Panc1 (cell line): ENCODE data around the gene MUC16. TPM values are rescaled to one million over a fixed set of nuclear protein-coding genes. Genes with fewer than 3 reads are reported as not detected.

ENCODE experiments used
- ATAC-seq: fragments of 200-7000 bp; cut with Tn5 transposase; 2 replicates; pipeline ENCODE4 v1.9.1; 2020; ENCODE audit warnings: mild to moderate bottlenecking, moderate library complexity
- BruUV-seq: library from RNA; stranded (reverse); fragments of 400-500 nt; replicated peaks from 2 replicates; lab custom pipeline; 2021; lab: Mats Ljungman, UMichigan
- CTCF ChIA-PET: fragments of 300-600 bp; sonication (Branson Sonifier 250); formaldehyde crosslinking; loops from one replicate; lab custom pipeline; 2022; ENCODE audit warnings: antibody characterized with exemption; lab: Charles Lee
- POLR2A ChIA-PET: fragments of 300-600 bp; sonication (Branson Sonifier 250); formaldehyde crosslinking; loops from one replicate; lab custom pipeline; 2022; ENCODE audit warnings: antibody characterized with exemption; lab: Charles Lee
- DNase-seq: peaks from one replicate; pipeline ENCODE4 v3.0.0-alpha.2; 2010; ENCODE audit warnings: low read depth, low spot score
- H3K27ac ChIP-seq: 2 replicates; pipeline ENCODE4 v1.5.1; 2011; ENCODE audit warnings: mild to moderate bottlenecking, low read length, inconsistent platforms
- H3K27me3 ChIP-seq: fragments of 200-500 bp; sonication (Bioruptor generic); 2 replicates; pipeline ENCODE4 v1.6.0; 2014; ENCODE audit warnings: low read length, inconsistent platforms; ENCODE audit not compliant: control insufficient read depth, insufficient read depth
- H3K36me3 ChIP-seq: fragments of 200-500 bp; sonication (Bioruptor generic); 2 replicates; pipeline ENCODE4 v1.5.1; 2014; ENCODE audit warnings: inconsistent platforms, mild to moderate bottlenecking, low read length, moderate library complexity; ENCODE audit not compliant: control insufficient read depth, insufficient read depth
- H3K4me1 ChIP-seq: 2 replicates; pipeline ENCODE4 v1.5.1; 2011; ENCODE audit warnings: inconsistent platforms, mild to moderate bottlenecking, low read length, moderate library complexity; ENCODE audit not compliant: control insufficient read depth, insufficient read depth
- H3K4me3 ChIP-seq, 2 experiments: 2 replicates each; pipeline ENCODE4 v1.5.1; 2011 to 2012; ENCODE audit warnings: low read depth in 2 of 2, low read length in 2 of 2, mild to moderate bottlenecking in 2 of 2, inconsistent platforms in 1 of 2, moderate library complexity in 1 of 2
- H3K9me3 ChIP-seq: fragments of 200-500 bp; sonication (Bioruptor generic); 2 replicates; pipeline ENCODE4 v1.5.1; 2014; ENCODE audit warnings: low read depth, mild to moderate bottlenecking, inconsistent platforms, low read length, moderate library complexity; ENCODE audit not compliant: control insufficient read depth, insufficient read depth
- CTCF ChIP-seq: fragments of 450-650 bp; IDR thresholded peaks from 2 replicates; pipeline ENCODE4 v1.5.1; 2017; ENCODE audit warnings: mild to moderate bottlenecking
- POLR2AphosphoS5 ChIP-seq: IDR thresholded peaks from 2 replicates; pipeline ENCODE4 v1.6.1; 2012; ENCODE audit warnings: mild to moderate bottlenecking, low read depth, low read length, moderate library complexity
- REST ChIP-seq, 2 experiments: IDR thresholded peaks; 2 replicates each; pipeline ENCODE4 v1.6.1; 2011 to 2012; ENCODE audit warnings: low read depth in 2 of 2, control low read depth in 1 of 2, low read length in 1 of 2, mild to moderate bottlenecking in 1 of 2, moderate library complexity in 1 of 2; ENCODE audit not compliant: insufficient read depth in 1 of 2
- SIN3A ChIP-seq: IDR thresholded peaks from 2 replicates; pipeline ENCODE4 v1.6.1; 2012; ENCODE audit warnings: low read depth, mild to moderate bottlenecking, low read length, moderate library complexity, borderline replicate concordance; ENCODE audit not compliant: insufficient read depth
- TCF7L2 ChIP-seq: IDR thresholded peaks from 2 replicates; pipeline ENCODE4 v1.6.1; 2011; ENCODE audit warnings: mild to moderate bottlenecking, low read depth, low read length, inconsistent platforms
- in situ Hi-C: cut with HindIII; loops from 2 replicates; pipeline ENCODE4 v1.10.0; 2016; ENCODE audit warnings: low sequenced_read_pairs, low pct_unique_long_range_greater_than_20kb
- intact Hi-C: fragments of 100-400 bp; cut with micrococcal nuclease; formaldehyde crosslinking; loops from one replicate; pipeline ENCODE4 v1.10.0; 2022; ENCODE audit not compliant: unreplicated experiment
- total RNA-seq: library from RNA; stranded (reverse); gene quantifications from one replicate; pipeline ENCODE4 v1.2.1, GENCODE V29; 2021; ENCODE audit not compliant: unreplicated experiment

MUC16 gene
- total RNA-seq, 1 experiment from 2014 or later: 3.4 TPM

- no peaks in the 10 kb centered on the region for H3K36me3 ChIP-seq
- in situ Hi-C loops (no loop called here), intact Hi-C loops (no loop called here)
- H3K9me3 ChIP-seq: no peaks in the 10 kb centered on the region
- no peak overlapping the region for H3K27ac ChIP-seq
- no peak overlapping the region for H3K4me3 ChIP-seq
- ATAC-seq (no peak), DNase-seq (no peak)
- TF ChIP-seq REST (IDR thresholded peaks at IDR 0.05; ENCODE audit: insufficient read depth in 1 of 2, low read depth in 2 of 2, low read length in 1 of 2) (peak; percentile 91 to 94), SIN3A (no peak), CTCF (no peak), POLR2AphosphoS5 (no peak), TCF7L2 (no peak)
- H3K27me3 ChIP-seq: no peaks in the 10 kb centered on the region
- ChIA-PET CTCF (no interaction called here), POLR2A (no interaction called here)
- no TSS peak for BruUV-seq
- no peaks in the 10 kb centered on the region for H3K4me1 ChIP-seq
These were observed 36.6 kb downstream of the MUC16 start for GRCh38 chr19:8973501-8974091.

GRCh38 chr19:8965887-8966286 is 44.3 kb downstream of the MUC16 start:
- no peaks in the 10 kb centered on the region for H3K9me3 ChIP-seq
- no peak overlapping the region for H3K27ac ChIP-seq
- BruUV-seq: no TSS peak
- H3K36me3 ChIP-seq: no peaks in the 10 kb centered on the region
- no peak overlapping the region for H3K4me3 ChIP-seq
- no peak for DNase-seq
- ATAC-seq: no peak
- intact Hi-C loops: no loop called here
- TF ChIP-seq CTCF (no peak), REST (IDR thresholded peaks at IDR 0.05; ENCODE audit: insufficient read depth in 1 of 2, low read depth in 2 of 2, low read length in 1 of 2) (peak; percentile 83), POLR2AphosphoS5 (no peak)
- CTCF ChIA-PET: no interaction called here
- H3K4me1 ChIP-seq: no peaks in the 10 kb centered on the region
- in situ Hi-C loops: no loop called here
- POLR2A ChIA-PET: no interaction called here
- no peaks in the 10 kb centered on the region for H3K27me3 ChIP-seq
